Measurements from ENCODE around the gene CNN2.

DNA sequence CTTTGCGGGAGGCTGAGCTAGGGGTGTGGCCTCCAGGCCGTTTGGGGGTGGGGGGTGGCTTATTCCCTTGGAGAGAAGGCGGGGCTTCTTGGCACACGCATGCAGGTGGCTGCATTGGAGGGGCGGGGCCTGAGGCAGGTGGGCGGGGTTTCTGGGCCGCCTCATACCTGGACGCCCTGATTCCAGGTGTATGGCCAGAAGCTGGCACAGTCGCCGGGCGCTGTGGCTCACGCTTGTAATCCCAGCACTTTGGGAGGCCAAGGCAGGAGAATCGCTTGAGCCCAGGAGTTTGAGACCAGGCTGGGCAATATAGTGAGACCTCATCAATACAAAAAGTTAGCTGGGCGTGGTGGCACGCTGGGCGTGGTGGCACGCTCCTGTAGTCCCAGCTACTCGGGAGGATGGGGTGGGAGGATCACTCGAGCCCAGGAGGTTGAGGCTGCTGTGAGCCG is 21.3 kb downstream of the CNN2 start:
- TF ChIP-seq FOXP2 (optimal IDR thresholded peaks at IDR 0.05; ENCODE audit: control extremely low read depth, extremely low read length, insufficient read depth) (no peak), EZH2 (IDR thresholded peaks at IDR 0.05) (no peak), POLR2AphosphoS5 (IDR thresholded peaks at IDR 0.05; ENCODE audit: borderline replicate concordance, low read depth, low read length) (no peak)
